ENCODE data around the gene SLC4A3. TPM values are rescaled to one million over a fixed set of nuclear protein-coding genes. Genes with fewer than 3 reads are reported as not detected.

SLC4A3 gene
- total RNA-seq, 1 experiment from 2014 or later: 8.7 TPM

GRCh38 chr2:219581346-219581745 lies 46.1 kb upstream of the SLC4A3 start (continued):
- no peak for TF ChIP-seq JAZF1 (CRISPR knock-in tag; IDR thresholded peaks at IDR 0.05)
- no peak for TF ChIP-seq SOX15 (CRISPR knock-in tag; IDR thresholded peaks at IDR 0.05)

DNA sequence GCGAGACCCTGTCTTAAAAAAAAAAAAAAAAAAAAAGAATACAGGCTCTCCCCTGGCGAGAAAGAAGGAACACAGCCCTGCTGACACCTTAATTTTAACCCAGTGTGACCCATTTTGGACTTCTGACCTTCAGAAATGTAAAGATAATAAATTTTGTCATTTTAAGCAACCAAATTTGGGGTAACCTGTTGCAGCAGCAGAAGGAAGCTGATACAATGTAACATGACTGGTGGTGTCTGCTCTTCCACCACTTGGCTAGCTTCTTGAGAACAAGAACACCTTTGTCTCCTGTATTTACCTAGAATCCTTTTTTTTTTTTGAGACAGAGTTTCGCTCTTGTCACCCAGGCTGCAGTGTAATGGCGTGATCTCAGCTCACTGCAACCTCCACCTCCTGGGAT lies 36.3 kb upstream of the SLC4A3 start:
- ChIA-PET POLR2A (no interaction called here), CTCF (interaction anchor here (0.7 to 1.8 kb wide), 2 partner anchors 31 to 284 kb away, joined by 3 to 7 read pairs; no protein-coding TSS in a partner anchor)

GRCh38 chr2:219592736-219593135 lies 34.7 kb upstream of the SLC4A3 start:
- DNase-seq (ENCODE audit: low spot score): no peak
- no peak overlapping the region for H3K4me3 Mint-ChIP-seq
- no peak for ATAC-seq
- H3K9me3 Mint-ChIP-seq: peaks cover 3% of the 10 kb centered on the region; the same call in 1 of the 2 replicates
- H3K36me3 Mint-ChIP-seq: no peaks in the 10 kb centered on the region
- TF ChIP-seq ATF1 (CRISPR knock-in tag; IDR thresholded peaks at IDR 0.05) (no peak), ETV6 (CRISPR knock-in tag; IDR thresholded peaks at IDR 0.05) (no peak), NFE2L1 (CRISPR knock-in tag; IDR thresholded peaks at IDR 0.05) (no peak), SP1 (CRISPR knock-in tag; conservative IDR thresholded peaks at IDR 0.05) (no peak), USF1 (CRISPR knock-in tag; IDR thresholded peaks at IDR 0.05) (no peak), CREB1 (CRISPR knock-in tag; IDR thresholded peaks at IDR 0.05) (no peak), ERG (CRISPR knock-in tag; IDR thresholded peaks at IDR 0.05) (no peak), NR1H2 (CRISPR knock-in tag; IDR thresholded peaks at IDR 0.05) (no peak), GABPB1 (CRISPR knock-in tag; IDR thresholded peaks at IDR 0.05) (no peak)
- TF ChIP-seq, protein P1, sequence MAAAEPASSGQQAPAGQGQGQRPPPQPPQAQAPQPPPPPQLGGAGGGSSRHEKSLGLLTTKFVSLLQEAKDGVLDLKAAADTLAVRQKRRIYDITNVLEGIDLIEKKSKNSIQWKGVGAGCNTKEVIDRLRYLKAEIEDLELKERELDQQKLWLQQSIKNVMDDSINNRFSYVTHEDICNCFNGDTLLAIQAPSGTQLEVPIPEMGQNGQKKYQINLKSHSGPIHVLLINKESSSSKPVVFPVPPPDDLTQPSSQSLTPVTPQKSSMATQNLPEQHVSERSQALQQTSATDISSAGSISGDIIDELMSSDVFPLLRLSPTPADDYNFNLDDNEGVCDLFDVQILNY (CRISPR knock-in tag; IDR thresholded peaks at IDR 0.05): no peak
- TF ChIP-seq, protein P2, sequence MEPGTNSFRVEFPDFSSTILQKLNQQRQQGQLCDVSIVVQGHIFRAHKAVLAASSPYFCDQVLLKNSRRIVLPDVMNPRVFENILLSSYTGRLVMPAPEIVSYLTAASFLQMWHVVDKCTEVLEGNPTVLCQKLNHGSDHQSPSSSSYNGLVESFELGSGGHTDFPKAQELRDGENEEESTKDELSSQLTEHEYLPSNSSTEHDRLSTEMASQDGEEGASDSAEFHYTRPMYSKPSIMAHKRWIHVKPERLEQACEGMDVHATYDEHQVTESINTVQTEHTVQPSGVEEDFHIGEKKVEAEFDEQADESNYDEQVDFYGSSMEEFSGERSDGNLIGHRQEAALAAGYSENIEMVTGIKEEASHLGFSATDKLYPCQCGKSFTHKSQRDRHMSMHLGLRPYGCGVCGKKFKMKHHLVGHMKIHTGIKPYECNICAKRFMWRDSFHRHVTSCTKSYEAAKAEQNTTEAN (CRISPR knock-in tag; IDR thresholded peaks at IDR 0.05): no peak
- CTCF ChIA-PET: no interaction called here
- H3K27me3 Mint-ChIP-seq (ENCODE audit: low read depth): peaks cover 8% of the 10 kb centered on the region
- no peak overlapping the region for H3K27ac Mint-ChIP-seq
- POLR2A ChIA-PET: no interaction called here
- peaks cover 26% of the 10 kb centered on the region for H3K4me1 Mint-ChIP-seq

More for the DNA sequence above, 36.3 kb upstream of the SLC4A3 start:
- DNase-seq (ENCODE audit: low spot score): no peak
- ATAC-seq: no peak
- Mint-ChIP-seq H3K36me3 (no peaks in the 10 kb centered on the region), H3K4me3 (no peak overlapping the region), H3K9me3 (peaks cover 3% of the 10 kb centered on the region; the same call in 1 of the 2 replicates), H3K4me1 (peaks cover 15% of the 10 kb centered on the region), H3K27ac (no peak overlapping the region), H3K27me3 (ENCODE audit: low read depth) (peaks cover 24% of the 10 kb centered on the region)
- TF ChIP-seq SOX15 (CRISPR knock-in tag; IDR thresholded peaks at IDR 0.05): no peak
- no peak for TF ChIP-seq PREB (CRISPR knock-in tag; IDR thresholded peaks at IDR 0.05; ENCODE audit: borderline replicate concordance)
- TF ChIP-seq IRF1 (CRISPR knock-in tag; IDR thresholded peaks at IDR 0.05): no peak
- no peak for TF ChIP-seq PRRX2 (CRISPR knock-in tag; IDR thresholded peaks at IDR 0.05)
- TF ChIP-seq SP1 (CRISPR knock-in tag; conservative IDR thresholded peaks at IDR 0.05): no peak
- no peak for TF ChIP-seq RELA (CRISPR knock-in tag; IDR thresholded peaks at IDR 0.05; ENCODE audit: borderline replicate concordance)
- TF ChIP-seq, protein P3, sequence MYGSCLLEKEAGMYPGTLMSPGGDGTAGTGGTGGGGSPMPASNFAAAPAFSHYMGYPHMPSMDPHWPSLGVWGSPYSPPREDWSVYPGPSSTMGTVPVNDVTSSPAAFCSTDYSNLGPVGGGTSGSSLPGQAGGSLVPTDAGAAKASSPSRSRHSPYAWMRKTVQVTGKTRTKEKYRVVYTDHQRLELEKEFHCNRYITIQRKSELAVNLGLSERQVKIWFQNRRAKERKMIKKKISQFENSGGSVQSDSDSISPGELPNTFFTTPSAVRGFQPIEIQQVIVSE (CRISPR knock-in tag; IDR thresholded peaks at IDR 0.05; ENCODE audit: borderline replicate concordance): no peak
